ENCODE data around the gene ADAMTS18. TPM values are rescaled to one million over a fixed set of nuclear protein-coding genes. Genes with fewer than 3 reads are reported as not detected.

The ADAMTS18 gene
- total and polyA plus RNA-seq, 2 of the 8 experiments (the other 6 are each of a cell fraction or from before 2014, with no cell fraction given) = 0.05 to 0.19 TPM

- no peak overlapping the region for H2BK5ac ChIP-seq (ENCODE audit: low read depth, low read length)
- H3K36me3 ChIP-seq (ENCODE audit: control insufficient read depth in 2 of 4, insufficient read depth in 4 of 4, low read length in 3 of 4) = no peaks in the 10 kb centered on the region
- no peak overlapping the region for H3K4me3 ChIP-seq (ENCODE audit: extremely low read depth in 1 of 4, insufficient read depth in 2 of 4, low read depth in 3 of 4, low read length in 4 of 4)
- FAIRE-seq = no peak
- no peak overlapping the region for H3K18ac ChIP-seq (ENCODE audit: extremely low read depth, low read length)
- no peaks in the 10 kb centered on the region for H3K79me1 ChIP-seq (ENCODE audit: low read depth, low read length)
- H3K23ac ChIP-seq (ENCODE audit: insufficient read length) = no peak overlapping the region
- H4K8ac ChIP-seq (ENCODE audit: extremely low read depth, insufficient read depth, low read length) = no peak overlapping the region
- no peak overlapping the region for H4K5ac ChIP-seq (ENCODE audit: insufficient read length, low read depth, low read length)
- H3K4ac ChIP-seq (replicated peaks; ENCODE audit: insufficient read length, low read depth, low read length) = no peak overlapping the region
- no peak overlapping the region for H3K27ac ChIP-seq (ENCODE audit: low read depth, low read length)
- H3K9me3 ChIP-seq (ENCODE audit: insufficient read depth in 2 of 2, low read depth in 1 of 2, low read length in 1 of 2) = no peaks in the 10 kb centered on the region
- H3K23me2 ChIP-seq (ENCODE audit: low read depth, low read length) = no peaks in the 10 kb centered on the region
- DNase-seq (ENCODE audit: low read depth in 1 of 2, low spot score in 2 of 2) = no peak
- H3K14ac ChIP-seq (ENCODE audit: insufficient read length) = no peak overlapping the region
- H3K4me2 ChIP-seq (ENCODE audit: insufficient read depth in 1 of 2, low read depth in 2 of 2, low read length in 2 of 2) = no peak overlapping the region
- no peak overlapping the region for H2AFZ ChIP-seq (ENCODE audit: low read length)
- no peaks in the 10 kb centered on the region for H3K79me2 ChIP-seq (ENCODE audit: control insufficient read depth in 1 of 2, insufficient read depth in 2 of 2, low read length in 2 of 2)
- H2BK120ac ChIP-seq (replicated peaks; ENCODE audit: low read depth, low read length) = no peak overlapping the region
- H4K20me1 ChIP-seq (replicated peaks in 1 of 2; ENCODE audit: control insufficient read depth in 1 of 2, insufficient read depth in 2 of 2, low read length in 2 of 2) = no peaks in the 10 kb centered on the region
- POLR2A ChIA-PET (ENCODE audit: partially characterized antibody) = interaction anchor here (0.7 kb wide), 1 partner anchor 63 kb away, joined by 3 read pairs; no protein-coding TSS in a partner anchor
- no peaks in the 10 kb centered on the region for H3K4me1 ChIP-seq (replicated peaks in 1 of 4; ENCODE audit: control insufficient read depth in 3 of 4, insufficient read depth in 4 of 4, low read length in 3 of 4)
- no peak overlapping the region for H2BK15ac ChIP-seq (ENCODE audit: low read length)
- H3K9ac ChIP-seq (replicated peaks in 1 of 4; ENCODE audit: extremely low read depth in 1 of 4, low read depth in 3 of 4, low read length in 3 of 4) = no peak overlapping the region
- no peak overlapping the region for H2BK12ac ChIP-seq (ENCODE audit: low read depth, low read length)
- no peak overlapping the region for H3K56ac ChIP-seq (replicated peaks; ENCODE audit: insufficient read length, low read depth, low read length)
- H3K27me3 ChIP-seq (replicated peaks in 1 of 4; ENCODE audit: control insufficient read depth in 3 of 4, extremely low read depth in 1 of 4, insufficient read depth in 3 of 4, low read length in 3 of 4) = no peaks in the 10 kb centered on the region
- CTCF ChIA-PET (ENCODE audit: partially characterized antibody) = interaction anchor here (1.1 to 2.1 kb wide), 4 partner anchors 10 to 636 kb away, joined by 3 to 8 read pairs (median 6); no protein-coding TSS in a partner anchor
- no peak overlapping the region for H4K91ac ChIP-seq (replicated peaks; ENCODE audit: insufficient read length, low read length)
- no peak overlapping the region for H2BK20ac ChIP-seq (ENCODE audit: low read length)
- H2AK5ac ChIP-seq (ENCODE audit: low read depth, low read length) = no peak overlapping the region
- TF ChIP-seq RFX5 (IDR thresholded peaks at IDR 0.05; ENCODE audit: borderline replicate concordance, low read depth, low read length) = no peak
- no peak for TF ChIP-seq NRF1 (IDR thresholded peaks at IDR 0.05; ENCODE audit: low read depth, low read length)
- no peak for TF ChIP-seq TAF7 (optimal IDR thresholded peaks at IDR 0.05; ENCODE audit: borderline replicate concordance, low read depth, low read length)
- no peak for TF ChIP-seq SP4 (IDR thresholded peaks at IDR 0.05; ENCODE audit: low read length)
- no peak for TF ChIP-seq TEAD4 (IDR thresholded peaks at IDR 0.05; ENCODE audit: low read depth, low read length)
- no peak for TF ChIP-seq CTCF (IDR thresholded peaks at IDR 0.05; ENCODE audit: control extremely low read depth in 1 of 3, insufficient read depth in 1 of 3, low read depth in 1 of 3, low read length in 3 of 3)
- no peak for TF ChIP-seq RAD21 (IDR thresholded peaks at IDR 0.05 in 1 of 2, conservative IDR thresholded peaks at IDR 0.05 in 1 of 2; ENCODE audit: low read depth in 2 of 2, low read length in 2 of 2)
- TF ChIP-seq KDM1A (IDR thresholded peaks at IDR 0.05; ENCODE audit: borderline replicate concordance, low read length) = no peak
- no peak for TF ChIP-seq SP2 (IDR thresholded peaks at IDR 0.05; ENCODE audit: low read length)
- no peak for TF ChIP-seq GABPA (IDR thresholded peaks at IDR 0.05; ENCODE audit: borderline replicate concordance, insufficient read depth, low read length)
- TF ChIP-seq JUN (IDR thresholded peaks at IDR 0.05; ENCODE audit: low read depth, low read length) = no peak
- no peak for TF ChIP-seq BRCA1 (IDR thresholded peaks at IDR 0.05; ENCODE audit: low read depth, low read length)
- no peak for TF ChIP-seq CHD1 (IDR thresholded peaks at IDR 0.05; ENCODE audit: low read depth, low read length)
Measured at GRCh38 chr16:77449208-77449607, 14.4 kb upstream of the ADAMTS18 start.

Data from H1 (cell line).